HG02623 (cell line): ENCODE results near the gene MAP2K7.
"Not testable (repeated sequence)": the region's sequence is repeated elsewhere in the genome, so short reads cannot be mapped to it uniquely, and the experiment has no call there.

ENCODE experiments used
- ATAC-seq: cut with Tn5 transposase; IDR thresholded peaks from one replicate; pipeline ENCODE4 v1.9.1; 2021; ENCODE audit warnings: moderate library complexity; ENCODE audit not compliant: unreplicated experiment

MAP2K7 gene

DNA sequence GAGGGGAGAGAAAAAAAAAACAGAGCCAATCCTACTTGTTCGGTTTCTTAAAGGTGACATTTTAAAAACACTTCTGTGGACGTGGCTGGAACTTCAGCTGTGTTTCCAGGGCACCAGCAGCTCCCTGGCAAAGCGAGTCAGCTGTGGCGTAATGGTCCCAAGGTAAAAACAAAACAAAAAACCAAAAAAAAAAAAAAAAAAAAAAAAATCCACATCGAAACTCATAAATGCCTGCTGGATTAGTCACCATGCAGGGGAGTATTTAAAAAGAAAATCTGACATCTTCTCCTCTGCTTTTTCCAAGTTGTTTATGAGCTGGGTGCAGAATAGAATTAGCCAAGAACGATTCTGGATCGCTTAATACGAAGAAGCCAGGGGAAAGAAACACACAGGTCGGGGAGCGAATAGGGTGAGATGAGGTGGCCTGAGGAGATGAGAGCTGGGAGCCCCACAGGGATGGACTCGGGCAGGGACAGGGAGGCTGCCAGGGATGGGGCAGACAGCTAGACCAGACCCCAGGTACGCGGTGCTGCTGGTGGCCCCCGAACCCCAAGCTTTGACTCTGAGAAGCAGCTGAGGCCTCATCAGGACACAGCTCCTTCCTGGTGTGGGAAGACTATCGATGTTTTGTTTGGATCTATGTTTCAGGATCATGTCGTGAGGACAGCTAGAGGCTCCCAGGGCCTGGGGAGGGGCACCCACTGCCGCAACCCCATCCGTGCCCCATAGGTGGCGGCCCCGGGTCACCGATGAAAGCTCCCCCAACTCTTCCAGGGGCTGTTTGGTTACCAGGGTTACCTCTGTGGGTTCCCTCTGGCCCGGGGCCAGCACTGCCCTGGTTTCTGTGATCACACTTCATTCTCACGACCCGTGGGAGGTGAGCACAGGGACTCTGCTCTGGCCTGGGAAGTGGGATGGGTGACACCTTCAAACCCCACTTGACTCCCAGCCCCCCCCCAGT is 25.3 kb downstream of the MAP2K7 start:
- no peak for ATAC-seq

- ATAC-seq, result not testable (repeated sequence)
Observed at GRCh38 chr19:7930030-7930429, 26.4 kb downstream of the MAP2K7 start.

DNA sequence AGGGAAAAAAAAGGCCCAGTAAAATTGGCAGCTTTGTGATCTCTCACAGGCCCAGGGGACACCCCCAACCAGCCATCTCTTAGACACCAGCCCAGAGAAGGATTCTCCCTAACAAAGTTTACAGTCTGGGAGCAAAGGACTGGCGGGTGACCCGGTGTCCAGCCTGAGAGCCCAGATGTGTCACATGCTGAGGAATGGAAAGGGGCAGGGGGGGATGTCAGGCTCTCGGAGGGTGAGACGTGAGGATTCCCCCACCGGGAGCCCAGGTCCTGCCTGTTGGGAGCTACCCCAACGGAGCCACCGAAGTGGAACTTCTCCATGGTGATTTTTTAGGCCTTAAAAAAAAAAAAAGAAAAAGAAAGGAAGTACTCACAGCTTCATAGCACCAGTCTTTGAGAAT is 27.1 kb downstream of the MAP2K7 start:
- ATAC-seq, result no peak

DNA sequence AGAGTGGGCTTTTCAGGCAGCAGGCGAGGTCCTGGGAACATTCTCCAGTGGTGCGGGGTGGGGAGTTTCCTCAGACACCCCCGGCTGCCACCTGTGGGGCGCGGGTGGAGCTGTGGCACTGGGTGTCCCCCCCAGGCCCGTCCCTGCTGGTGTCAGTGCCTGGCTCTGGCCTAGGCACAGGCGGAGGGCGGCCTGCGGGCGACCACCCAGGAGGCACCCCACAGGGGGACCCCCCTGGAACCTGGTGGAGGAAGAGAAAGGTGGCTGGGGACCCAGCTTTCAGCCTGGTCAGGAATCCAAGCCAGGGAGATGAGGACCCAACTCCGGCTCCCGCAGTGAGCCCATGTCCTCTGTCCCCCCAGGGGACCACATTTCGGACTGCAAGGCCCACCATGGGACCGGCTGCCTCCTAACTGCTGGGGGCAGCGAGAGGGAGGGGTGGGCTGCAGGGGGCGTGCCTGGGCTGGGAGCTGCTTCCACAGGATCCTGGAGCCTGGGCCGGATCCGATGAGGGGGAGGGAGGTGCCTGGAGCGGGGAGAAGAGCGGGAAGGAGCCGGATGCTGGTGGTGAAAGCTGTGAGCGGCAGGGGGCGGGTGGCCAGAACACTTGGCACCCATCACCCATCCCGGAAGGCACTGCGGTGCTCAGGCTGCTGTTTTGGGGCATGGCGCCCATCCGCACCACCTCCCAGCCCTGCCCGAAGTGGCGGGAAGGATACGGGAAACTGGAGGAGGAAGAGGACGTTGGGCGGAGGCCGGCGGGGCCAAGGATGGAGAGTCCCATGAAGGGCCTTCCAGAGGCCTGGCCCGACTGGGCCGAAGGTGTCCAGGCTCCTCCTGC is 27.8 kb downstream of the MAP2K7 start:
- no peak for ATAC-seq

- no peak for ATAC-seq
Observed at GRCh38 chr19:7932276-7932929, 28.7 kb downstream of the MAP2K7 start.

DNA sequence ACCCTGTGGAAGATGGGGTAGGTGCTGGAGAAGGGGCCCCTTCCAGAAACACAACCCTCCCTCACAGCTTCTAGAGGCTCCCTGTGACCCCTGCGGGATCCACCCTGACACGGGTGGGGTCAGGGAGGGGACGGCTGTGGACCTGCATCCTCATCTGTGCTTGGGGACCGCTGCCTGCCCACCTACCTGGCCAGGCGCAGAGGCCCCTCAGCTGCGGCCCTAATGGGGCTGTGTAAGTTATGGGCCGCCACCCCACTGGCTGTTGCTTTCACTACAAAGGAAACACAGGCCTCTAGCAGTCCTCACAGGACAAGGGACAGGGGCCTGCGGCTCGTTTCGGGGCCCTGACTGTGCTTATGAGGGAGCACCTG is 29.2 kb downstream of the MAP2K7 start:
- no peak for ATAC-seq

DNA sequence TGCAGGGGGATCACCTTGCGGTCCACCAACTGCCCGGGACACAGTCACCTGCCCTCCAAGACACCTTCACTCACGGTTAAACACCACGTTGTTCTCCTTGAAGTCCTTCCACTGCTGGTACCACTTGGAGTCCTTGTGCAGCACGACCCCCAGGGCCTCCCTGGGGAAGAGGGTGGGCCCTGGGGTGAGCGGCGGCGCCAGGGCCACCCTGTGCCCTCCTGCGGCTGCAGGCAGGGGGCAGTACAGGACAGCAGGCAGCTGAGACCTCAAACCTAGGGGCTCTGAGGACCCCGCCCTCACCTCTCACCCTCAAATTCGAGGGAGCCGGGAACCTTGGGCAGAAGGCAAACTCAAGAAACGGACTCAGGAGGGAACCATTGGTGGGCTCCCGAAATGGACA is 29.7 kb downstream of the MAP2K7 start:
- ATAC-seq, result no peak

DNA sequence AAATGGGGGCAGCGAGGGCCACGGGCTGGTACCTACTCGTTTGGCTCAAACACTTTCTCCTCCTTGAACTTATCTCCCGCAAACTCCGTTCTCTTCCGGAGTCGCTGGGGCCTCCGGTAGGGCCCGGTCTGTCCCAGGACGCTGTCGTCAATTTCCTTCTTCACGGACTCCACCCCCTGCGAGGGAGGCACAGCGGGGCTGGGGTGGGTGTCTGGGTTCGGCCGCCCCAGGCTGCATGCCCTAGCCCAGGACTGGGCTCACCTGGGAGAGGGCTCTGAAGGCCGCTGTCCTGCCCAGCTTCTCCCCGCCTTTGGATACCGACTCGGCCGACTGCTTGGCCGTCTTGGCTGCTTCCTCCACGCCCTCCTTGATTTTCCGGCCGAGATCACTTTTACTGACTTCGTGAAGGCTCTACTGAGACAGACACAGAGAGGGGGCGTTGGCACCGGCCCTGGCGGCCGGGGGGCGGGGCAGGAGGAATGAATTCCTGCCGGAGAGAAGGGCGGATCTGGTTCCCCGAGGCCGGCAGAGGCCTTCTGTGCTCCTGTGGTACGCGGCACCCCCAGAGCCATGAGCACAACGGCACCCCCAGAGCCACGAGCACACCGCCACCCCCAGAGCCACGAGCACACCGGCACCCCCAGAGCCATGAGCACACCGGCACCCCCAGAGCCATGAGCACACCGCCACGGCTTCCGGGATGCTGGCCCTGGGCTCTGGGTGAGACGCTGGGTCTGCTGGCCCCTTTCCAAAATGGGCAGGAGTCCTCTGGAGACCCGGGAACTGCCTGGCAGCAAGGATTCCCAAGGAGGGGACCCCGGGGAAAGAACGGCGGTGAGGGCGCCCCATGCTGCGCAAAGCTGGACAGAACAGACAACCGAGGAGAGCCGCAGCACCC is 30.4 kb downstream of the MAP2K7 start:
- no peak for ATAC-seq

DNA sequence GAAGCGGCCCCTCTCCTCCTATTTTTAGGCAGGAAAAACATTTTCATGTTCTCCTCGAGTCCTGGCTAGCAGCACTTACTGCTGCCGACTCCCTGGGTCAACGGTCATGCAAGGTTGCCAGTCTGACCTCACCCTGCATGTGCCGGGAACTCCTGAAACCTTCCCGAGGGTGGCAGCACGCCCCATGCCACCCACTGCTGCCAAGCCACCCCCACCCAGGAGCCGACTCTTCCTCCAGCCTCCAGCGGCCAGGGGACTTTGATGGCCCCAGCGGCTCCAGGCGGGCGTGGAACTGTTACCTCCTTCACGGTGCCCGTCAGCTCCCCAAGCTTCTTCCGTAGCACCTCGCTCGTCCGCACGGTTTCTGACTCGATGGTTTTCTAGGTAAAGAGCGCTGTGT is 31.1 kb downstream of the MAP2K7 start:
- no peak for ATAC-seq

GRCh38 chr19:7940841-7941240 is 37.2 kb downstream of the MAP2K7 start:
- ATAC-seq, result no peak

- ATAC-seq, result no peak
Observed at GRCh38 chr19:7941895-7942596, 38.4 kb downstream of the MAP2K7 start.

- no peak for ATAC-seq
Observed at GRCh38 chr19:7942981-7943443, 39.3 kb downstream of the MAP2K7 start.

GRCh38 chr19:7943444-7944176 is 39.9 kb downstream of the MAP2K7 start, which contains the start of gene TIMM44:
TSS of gene TIMM44 (minus strand) at chr19:7943666. CDS start at chr19:7943651, 15 bp downstream.
- ATAC-seq, result peak; percentile 94

DNA sequence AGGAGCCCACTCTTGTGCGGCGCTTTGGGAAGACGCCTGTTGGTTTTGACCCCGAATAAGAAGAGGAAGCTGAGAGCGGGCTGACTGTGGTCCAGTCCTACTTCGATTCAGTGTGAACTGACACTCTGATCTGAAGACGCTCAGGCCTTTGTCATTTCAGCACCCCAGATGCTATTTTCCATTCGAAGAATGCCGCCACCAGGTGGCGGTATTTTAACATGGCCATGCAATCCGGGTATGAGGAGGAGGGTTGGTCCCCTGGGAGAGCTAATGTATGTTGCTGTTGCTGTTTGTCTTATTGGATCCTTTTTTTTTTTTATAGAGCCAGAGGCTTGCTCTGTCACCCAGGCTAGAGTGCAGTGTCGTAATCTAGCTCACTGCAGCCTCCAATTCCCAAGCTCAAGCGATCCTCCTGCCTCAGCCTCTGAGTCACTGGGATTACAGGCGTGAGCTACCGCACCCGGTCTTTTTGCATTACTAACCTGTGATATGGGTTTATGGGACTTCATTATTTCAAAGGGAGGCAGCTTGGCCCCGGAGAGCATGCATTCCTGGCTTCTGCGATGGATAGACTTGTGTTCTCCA is 40.6 kb downstream of the MAP2K7 start:
- ATAC-seq, result peak; percentile 28

GRCh38 chr19:7947939-7948338 is 44.3 kb downstream of the MAP2K7 start:
- no peak for ATAC-seq

GRCh38 chr19:7953060-7953459 is 49.4 kb downstream of the MAP2K7 start:
- ATAC-seq, result no peak

DNA sequence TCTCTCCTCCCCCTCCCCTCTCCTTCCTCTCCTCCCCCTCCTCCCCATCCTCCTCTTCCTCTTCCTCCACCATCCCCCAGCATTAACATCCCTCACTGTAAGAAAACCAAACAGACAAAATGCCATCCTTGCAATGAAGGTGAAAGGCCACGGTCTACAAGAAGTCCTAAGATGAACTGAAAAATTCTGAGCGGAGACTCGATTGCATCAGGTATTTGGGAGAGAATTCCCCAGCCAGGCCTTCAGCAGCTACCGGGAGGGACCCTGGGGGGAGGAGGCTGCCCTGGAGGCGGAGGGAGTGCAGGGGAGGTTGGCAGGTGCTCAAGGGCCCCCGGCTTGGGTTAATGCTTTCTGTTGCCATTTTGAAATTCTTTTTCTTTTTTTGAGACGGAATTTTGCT is 49.9 kb downstream of the MAP2K7 start:
- ATAC-seq, result no peak

DNA sequence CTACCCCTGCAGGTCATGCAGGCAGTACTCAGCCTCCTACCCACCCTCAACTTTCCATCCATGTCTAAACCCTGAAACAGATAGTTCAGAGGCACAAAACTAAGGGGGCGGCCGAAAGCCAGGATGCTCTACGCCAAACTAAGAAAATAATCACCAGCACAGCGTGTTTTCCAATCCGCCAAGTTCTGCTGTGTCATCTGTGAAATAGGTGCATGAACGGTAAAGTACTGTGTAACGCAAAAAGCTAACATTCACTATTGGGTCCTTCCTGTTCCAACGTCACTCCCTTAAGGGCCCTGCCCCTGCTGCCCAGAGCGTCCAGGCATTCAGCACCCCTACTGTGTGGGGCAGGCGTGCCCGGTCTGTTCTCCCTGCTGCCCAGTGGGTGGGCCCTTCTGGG is 52.0 kb downstream of the MAP2K7 start:
- ATAC-seq, result no peak
